Activated CD4-positive, alpha-beta T cell treated with anti-CD3 and anti-CD28 coated beads for 4 hours (primary cell): ENCODE measurements around the gene FNBP1.
"Not testable (repeated sequence)": the region's sequence is repeated elsewhere in the genome, so short reads cannot be mapped to it uniquely, and the experiment has no call there.

Source experiments
- DNase-seq, 2 donors: peaks; one replicate each; pipeline ENCODE4 v3.0.0-alpha.2; 2020

Gene FNBP1

GRCh38 chr9:129910628-129911567 is 132.1 kb downstream of the FNBP1 start:
- DNase-seq: no peak

DNA sequence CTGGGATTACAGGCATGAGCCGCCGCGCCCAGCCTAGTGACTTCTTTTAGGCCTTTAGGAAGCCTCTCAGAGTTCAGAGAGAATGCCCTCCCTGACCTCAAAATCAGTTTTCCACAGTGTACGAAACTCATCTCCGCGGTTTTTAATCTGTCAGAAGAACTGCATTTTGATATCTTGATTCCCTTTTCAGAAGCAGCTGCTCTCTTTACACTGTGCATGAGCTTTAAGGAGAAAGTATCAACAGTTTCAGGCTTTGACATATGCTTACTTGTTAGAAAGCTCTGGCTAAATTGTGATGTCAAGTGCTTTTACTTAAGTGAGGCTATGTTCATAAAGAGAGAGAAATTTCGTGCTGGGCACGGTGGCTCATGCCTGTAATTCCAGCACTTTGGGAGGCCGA is 133.1 kb downstream of the FNBP1 start:
- DNase-seq: no peak

- no peak for DNase-seq
Observed at GRCh38 chr9:129908906-129909305, 134.1 kb downstream of the FNBP1 start.

DNA sequence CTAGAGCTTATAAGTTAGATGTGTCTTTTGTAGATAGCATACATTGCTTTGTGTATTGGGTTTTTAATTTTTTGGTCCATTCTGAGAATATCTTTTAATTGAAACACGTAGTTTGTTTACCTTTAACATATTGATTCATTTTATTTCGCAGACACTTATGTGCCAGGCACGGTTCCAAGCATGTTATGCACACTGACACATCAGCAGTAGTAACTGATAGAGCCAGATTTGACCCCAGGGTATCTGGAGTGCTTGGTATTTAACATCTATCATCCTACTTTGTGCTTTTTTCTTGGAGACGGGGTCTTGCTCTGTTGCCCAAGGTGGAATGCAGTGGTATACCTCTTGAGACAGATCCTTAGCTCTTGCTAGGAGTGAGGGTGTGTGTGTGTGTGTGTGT is 135.8 kb downstream of the FNBP1 start:
- DNase-seq: no peak

DNA sequence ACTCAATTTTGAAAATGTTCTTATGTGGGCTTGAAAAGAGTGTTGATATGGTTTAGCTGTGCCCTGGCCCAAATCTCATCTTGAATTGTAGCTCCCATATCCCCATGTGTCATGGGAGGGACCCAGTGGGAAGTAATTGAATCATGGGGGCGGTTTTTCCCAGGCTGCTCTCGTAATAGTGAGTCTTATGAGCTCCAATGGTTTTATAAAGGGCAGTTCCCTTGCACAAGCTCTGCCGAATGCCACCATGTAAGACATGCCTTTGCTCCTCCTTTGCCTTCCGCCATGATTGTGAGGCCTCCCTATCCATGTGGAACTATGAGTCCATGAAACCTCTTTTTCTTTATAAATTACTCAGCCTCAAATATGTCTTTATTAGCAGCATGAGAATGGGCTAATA is 136.7 kb downstream of the FNBP1 start:
- DNase-seq: no peak

DNA sequence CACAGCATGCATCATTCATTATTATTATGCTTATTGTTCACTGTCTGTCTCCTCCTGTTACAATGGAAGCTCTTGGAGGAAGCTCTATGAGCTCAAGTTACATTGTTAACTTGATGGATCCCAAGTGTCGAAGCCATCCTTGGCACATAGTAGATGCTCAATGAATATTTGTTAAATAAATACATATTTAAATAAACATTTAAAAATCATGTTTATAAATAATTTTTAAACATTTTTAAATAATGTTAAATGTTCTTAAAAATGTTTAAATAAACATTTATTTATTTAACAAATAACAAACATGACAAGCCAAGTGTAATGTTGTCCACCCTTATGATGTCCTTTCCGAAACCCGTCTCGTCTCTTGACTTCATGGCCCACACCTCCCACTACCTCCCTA is 138.3 kb downstream of the FNBP1 start:
- DNase-seq: no peak

- no peak for DNase-seq
Observed at GRCh38 chr9:129902740-129903134, 140.3 kb downstream of the FNBP1 start.

DNA sequence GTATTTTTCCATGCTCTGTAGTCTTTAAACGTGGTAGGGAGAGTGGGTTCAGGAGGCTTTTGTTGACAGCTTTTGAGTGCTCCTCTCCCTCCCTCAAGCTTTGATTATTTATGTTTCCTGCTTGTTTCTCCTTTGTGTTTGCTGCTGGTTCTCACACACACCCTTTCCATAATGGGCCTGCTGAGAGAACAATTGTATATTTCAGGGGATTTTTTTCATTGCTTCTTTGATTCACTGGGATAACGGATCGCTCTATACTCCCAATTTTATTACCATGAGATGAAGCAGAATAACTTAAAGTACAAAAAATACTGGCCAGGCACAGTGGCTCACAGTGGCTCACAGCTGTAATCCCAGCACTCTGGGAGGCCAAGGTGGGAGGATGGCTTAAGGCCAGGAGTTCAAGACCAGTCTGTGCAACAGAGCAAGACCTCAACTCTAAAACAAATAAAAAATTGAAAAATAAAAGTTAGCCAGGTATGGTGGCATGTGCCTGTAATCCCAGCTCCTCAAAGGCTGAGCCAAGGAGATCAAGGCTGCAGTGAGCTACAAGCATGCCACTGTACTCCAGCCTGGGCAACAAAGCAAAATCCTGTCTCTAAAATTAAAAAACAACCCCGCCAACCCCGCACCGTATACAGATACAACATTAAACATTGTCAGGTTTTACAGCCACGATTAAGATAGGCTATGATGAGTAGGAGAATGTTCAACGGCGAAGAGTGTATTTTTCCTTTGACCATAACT is 140.8 kb downstream of the FNBP1 start:
- DNase-seq: no peak

DNA sequence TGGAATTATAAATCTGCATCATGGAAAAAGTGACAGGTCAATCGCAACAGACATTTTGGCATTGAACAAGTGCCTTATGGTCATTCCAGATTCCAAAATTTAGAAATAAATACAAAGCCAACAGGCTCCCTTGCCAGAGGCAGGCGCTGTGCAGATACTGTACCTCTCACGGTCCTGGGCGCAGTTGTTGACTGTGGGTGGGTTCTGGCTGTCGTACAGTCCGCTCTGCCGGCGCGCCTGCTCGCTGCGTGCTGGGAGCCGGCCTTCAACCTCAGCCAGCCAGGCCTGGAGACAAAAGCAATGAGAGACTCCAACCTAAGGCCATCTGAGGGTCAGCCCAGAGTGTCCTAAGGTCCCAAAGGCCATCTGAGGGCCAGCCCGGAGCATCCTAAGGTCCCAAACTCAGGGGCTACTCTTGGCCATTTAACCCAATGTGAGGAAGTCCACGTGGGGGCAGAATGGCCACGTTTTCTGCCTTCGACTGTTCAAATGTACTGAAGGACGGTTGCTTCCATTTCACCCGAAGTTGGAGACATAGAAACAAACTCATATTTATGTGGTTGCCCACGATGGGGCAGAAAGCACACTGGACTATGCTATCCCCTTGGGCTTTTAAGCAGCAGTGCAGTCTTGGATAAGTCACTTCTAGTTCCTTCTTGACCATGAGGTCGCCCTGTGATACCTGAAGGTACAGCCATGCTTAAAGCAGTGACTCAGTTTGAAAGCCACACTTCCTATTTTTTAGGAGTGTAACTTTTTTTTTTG is 142.5 kb downstream of the FNBP1 start:
- no peak for DNase-seq

DNA sequence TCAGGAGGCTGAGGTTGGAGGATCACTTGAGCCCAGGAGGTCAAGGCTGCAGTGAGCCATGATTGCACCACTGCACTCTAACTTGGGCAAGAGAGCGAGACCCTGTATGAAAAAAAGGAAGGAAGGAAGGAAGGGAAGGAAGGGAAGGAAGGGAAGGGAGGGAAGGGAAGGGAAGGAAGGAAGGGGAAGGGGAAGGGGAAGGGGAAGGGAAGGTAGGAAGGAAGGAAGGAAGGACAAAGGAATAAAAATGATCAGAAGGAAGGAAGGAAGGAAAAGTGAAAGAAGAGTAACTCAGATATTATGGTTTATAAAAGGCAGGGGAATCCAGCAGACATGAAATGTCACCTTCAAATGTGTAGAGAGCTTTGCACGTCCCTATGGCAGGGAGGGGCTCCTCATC is 143.4 kb downstream of the FNBP1 start:
- no peak for DNase-seq

DNA sequence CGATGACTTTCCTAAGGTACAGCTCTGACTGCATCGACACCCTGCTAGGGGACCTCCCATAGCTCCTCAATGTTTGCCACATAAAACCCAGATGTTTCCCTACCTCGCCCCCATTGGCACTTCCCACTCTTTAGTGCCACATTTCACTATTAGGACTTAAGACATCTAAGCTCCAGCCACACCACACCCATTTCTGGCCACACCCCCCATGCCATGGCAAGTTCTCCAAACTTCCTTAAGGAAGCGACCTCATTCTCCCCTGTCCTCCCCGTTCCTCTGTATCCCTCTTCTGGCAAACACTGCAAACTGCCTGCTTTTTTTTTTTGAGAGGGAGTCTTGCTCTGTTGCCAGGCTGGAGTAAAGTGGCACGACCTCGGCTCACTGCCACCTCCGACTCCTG is 144.8 kb downstream of the FNBP1 start:
- DNase-seq: no peak

DNA sequence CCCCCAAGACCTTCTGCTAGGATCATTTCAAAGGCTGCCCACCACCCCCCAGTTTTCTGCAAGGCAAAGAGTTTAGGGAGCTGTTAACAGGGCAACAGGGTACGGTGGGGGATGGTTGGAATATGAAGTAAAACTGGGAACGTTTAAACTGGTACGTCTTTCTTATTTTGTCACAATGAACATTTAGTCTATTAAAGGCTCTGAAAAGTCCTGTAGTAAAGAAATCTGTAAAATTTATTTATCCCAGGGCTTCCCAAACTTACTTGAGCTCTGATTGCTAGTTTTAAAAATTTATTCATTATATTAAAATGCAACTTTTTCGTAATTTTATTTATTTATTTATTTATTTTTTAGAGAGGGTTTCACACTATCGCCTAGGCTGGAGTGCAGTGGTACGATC is 145.7 kb downstream of the FNBP1 start:
- DNase-seq: no peak

GRCh38 chr9:129895376-129896268 is 147.4 kb downstream of the FNBP1 start:
- peak; percentile 31 to 38 for DNase-seq

- DNase-seq: peak in 1 of 2 donors; percentile 27
Observed at GRCh38 chr9:129894120-129894823, 148.7 kb downstream of the FNBP1 start.

DNA sequence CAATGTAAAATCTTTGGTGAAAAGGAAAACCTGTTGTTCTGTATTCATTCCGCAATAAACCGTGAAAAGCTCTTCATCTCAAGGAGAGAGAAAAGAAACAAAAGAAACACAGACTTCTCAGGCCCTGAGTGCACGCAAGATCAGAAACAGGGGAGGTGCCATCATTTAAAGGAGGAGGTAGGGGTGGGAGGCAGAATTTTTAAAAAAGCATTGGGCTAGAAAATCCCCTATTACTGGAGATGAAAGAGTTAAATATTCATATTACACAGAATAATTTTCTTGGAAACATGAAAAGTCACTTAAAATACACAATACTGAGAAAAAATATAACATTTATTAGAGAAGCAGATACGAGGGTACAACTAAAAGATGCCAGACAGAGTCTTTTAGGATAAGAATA is 151.4 kb downstream of the FNBP1 start:
- no peak for DNase-seq

DNA sequence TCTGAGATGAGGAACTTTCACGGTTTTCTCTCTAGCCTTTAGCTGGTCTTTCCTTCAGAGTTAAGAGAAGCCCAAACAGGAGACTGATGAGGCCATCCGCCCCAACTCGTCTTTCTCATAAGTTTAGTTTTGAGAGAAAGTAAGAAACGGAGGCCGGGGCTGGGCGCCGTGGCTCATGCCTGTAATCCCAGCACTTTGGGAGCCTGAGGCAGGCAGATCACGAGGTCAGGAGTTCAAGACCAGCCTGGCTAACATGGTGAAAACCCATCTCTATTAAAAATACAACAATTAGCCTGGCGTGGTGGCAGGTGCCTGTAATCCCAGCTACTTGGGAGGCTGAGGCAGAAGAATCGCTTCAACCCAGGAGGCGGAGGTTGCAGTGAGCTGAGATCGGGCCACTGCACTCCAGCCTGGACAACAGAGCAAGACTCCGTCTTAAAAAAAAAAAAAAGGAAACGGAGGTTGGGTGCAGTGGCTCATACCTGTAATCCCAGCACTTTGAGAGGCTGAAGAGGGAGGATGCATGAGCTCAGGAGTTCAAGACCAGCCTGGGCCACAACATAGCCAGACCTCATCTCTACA is 152.2 kb downstream of the FNBP1 start:
- not testable (repeated sequence) for DNase-seq

- DNase-seq: peak; percentile 72 to 77
Observed at GRCh38 chr9:129889941-129890717, 152.9 kb downstream of the FNBP1 start.

- DNase-seq: peak; percentile 37 to 42
Observed at GRCh38 chr9:129889122-129889940, 153.7 kb downstream of the FNBP1 start.
